Sigmoid colon (tissue), 4 donors: ENCODE measurements around the gene HLA-DQA1.

Experiments
- POLR2A ChIP-seq, 2 donors: fragments of 450-650 bp; IDR thresholded peaks; one replicate each; pipeline ENCODE4 v1.6.1; 2016; ENCODE audit warnings: antibody characterized with exemption in 2 of 2, mild to moderate bottlenecking in 2 of 2, moderate library complexity in 2 of 2
- POLR2AphosphoS5 ChIP-seq, 4 donors: sonication (generic); formaldehyde crosslinking; IDR thresholded peaks; one replicate each; pipeline ENCODE4 v1.6.1; 2017; ENCODE audit warnings: antibody characterized with exemption in 4 of 4
- TF ChIP-seq, protein P1 (sequence below), 4 experiments: fragments of 450-650 bp in 3 of 4; fragments of 200-600 bp in 1 of 4; IDR thresholded peaks; one replicate each; pipeline ENCODE4 v1.5.1; 2016 to 2019; ENCODE audit warnings: antibody characterized with exemption in 4 of 4, mild to moderate bottlenecking in 3 of 4, moderate library complexity in 2 of 4

DNA sequence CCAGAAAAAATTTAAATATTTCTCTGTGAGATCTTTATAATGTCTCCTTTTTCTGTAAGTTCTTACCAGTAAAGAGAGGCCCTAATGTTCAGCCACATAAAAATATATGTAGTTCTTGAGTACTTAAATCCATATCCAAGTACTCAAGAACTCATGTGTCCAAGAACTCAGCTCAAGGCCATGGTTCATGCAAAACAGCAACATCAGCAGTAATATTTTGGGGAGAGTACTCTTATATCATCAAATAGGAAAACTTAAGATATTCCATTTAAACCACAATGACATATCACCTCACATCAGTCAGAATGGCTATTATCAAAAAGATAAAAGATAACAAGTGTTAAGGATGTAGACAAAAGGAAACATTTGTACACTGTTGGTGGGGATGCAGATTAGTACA is 32.7 kb downstream of the HLA-DQA1 start:
- TF ChIP-seq, protein P1, sequence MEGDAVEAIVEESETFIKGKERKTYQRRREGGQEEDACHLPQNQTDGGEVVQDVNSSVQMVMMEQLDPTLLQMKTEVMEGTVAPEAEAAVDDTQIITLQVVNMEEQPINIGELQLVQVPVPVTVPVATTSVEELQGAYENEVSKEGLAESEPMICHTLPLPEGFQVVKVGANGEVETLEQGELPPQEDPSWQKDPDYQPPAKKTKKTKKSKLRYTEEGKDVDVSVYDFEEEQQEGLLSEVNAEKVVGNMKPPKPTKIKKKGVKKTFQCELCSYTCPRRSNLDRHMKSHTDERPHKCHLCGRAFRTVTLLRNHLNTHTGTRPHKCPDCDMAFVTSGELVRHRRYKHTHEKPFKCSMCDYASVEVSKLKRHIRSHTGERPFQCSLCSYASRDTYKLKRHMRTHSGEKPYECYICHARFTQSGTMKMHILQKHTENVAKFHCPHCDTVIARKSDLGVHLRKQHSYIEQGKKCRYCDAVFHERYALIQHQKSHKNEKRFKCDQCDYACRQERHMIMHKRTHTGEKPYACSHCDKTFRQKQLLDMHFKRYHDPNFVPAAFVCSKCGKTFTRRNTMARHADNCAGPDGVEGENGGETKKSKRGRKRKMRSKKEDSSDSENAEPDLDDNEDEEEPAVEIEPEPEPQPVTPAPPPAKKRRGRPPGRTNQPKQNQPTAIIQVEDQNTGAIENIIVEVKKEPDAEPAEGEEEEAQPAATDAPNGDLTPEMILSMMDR (IDR thresholded peaks at IDR 0.05) = no peak
- TF ChIP-seq POLR2A (IDR thresholded peaks at IDR 0.05) (no peak), POLR2AphosphoS5 (IDR thresholded peaks at IDR 0.05) (no peak)
